Measurements from ENCODE around the gene PCSK6.

DNA sequence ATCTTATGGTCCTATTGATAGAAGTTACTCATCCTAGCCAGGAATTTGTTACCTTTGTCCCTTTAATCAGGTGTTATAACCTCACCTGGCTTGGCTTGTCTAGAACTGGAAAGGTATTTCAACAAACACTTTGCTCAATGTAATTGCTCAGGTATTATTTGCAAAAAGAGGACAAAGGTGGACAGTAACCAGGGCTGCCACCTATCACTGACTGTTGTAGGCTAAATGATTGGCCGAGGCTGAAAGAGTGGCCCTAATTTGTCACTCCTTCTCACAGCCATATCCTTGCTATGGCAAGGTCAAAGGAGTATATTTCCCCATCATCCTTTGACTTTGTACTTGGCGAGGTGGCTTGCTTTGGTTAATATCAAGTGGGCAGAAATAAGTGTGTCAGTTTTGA is 209.5 kb downstream of the PCSK6 start:
- TF ChIP-seq SP1 (IDR thresholded peaks at IDR 0.05) (no peak), FOXK2 (IDR thresholded peaks at IDR 0.05) (no peak), SUZ12 (IDR thresholded peaks at IDR 0.05) (no peak), TARDBP (IDR thresholded peaks at IDR 0.05) (no peak), ARNT (IDR thresholded peaks at IDR 0.05) (no peak), CTBP1 (IDR thresholded peaks at IDR 0.05; ENCODE audit: borderline replicate concordance) (no peak), ZNF384 (IDR thresholded peaks at IDR 0.05) (no peak), NFRKB (IDR thresholded peaks at IDR 0.05) (no peak)
